H1 (cell line): ENCODE measurements around the gene RHCG. TPM values are rescaled to one million over a fixed set of nuclear protein-coding genes. Genes with fewer than 3 reads are reported as not detected.

Source experiments
- CBX8 ChIP-seq: fragments of 300-800, 300-1000 bp; sonication (generic); IDR thresholded peaks from 2 replicates; pipeline ENCODE4 v1.7.1; 2016; ENCODE audit warnings: low read depth, low read length, borderline replicate concordance
- EP300 ChIP-seq, 2 experiments: IDR thresholded peaks; 1 replicate in 1 of 2; 2 replicates in 1 of 2; pipeline ENCODE4 v1.6.1; 2011 to 2012; ENCODE audit warnings: low read depth in 2 of 2, low read length in 2 of 2, mild to moderate bottlenecking in 2 of 2, borderline replicate concordance in 1 of 2, inconsistent platforms in 1 of 2, moderate library complexity in 1 of 2
- KDM4A ChIP-seq: IDR thresholded peaks from one replicate; pipeline ENCODE4 v1.7.1; 2012; ENCODE audit warnings: low read depth, mild to moderate bottlenecking, moderate library complexity, low read length, inconsistent platforms; ENCODE audit not compliant: severe bottlenecking
- SRF ChIP-seq: IDR thresholded peaks from 2 replicates; pipeline ENCODE4 v1.6.1; 2011; ENCODE audit warnings: mild to moderate bottlenecking, low read depth, low read length, moderate library complexity
- polyA plus RNA-seq, 7 experiments: library from polyadenylated mRNA; depleted of rRNA in 3 of 7; stranded (reverse) in 5 of 7; unstranded in 2 of 7; fragments of >200 nt in 5 of 7; fragments of 200-250 nt in 2 of 7; gene quantifications; 1 replicate in 5 of 7; 2 replicates in 1 of 7; 4 replicates in 1 of 7; pipeline versions ENCODE4 v1.2.1 to v1.2.3, GENCODE V29; 2011 to 2013; ENCODE audit warnings: missing spikeins in 2 of 7, mixed read lengths in 2 of 7
- total RNA-seq: library from RNA; stranded (reverse); fragmentation: NEBNext Ultra II Directional; extraction: Animal tissue kit (Norgen Biotek cat#: 25700); gene quantifications from 2 replicates; pipeline ENCODE4 v1.2.1, GENCODE V29; 2021

Gene RHCG
- total and polyA plus RNA-seq, 2 of the 8 experiments (the other 6 are each of a cell fraction or from before 2014, with no cell fraction given): 0.68 TPM; not detected in 1

- TF ChIP-seq SRF: no peak
- TF ChIP-seq KDM4A: no peak
- TF ChIP-seq EP300 (IDR thresholded peaks at IDR 0.05; ENCODE audit: borderline replicate concordance in 1 of 2, low read depth in 2 of 2, low read length in 2 of 2): no peak
- TF ChIP-seq CBX8: no peak
Measured at GRCh38 chr15:89428246-89428645, 68.1 kb downstream of the RHCG start (continued).
